Fibroblast of the aortic adventitia (primary cell): Measurements from ENCODE around the gene MKRN1. TPM values are rescaled to one million over a fixed set of nuclear protein-coding genes. Genes with fewer than 3 reads are reported as not detected.

Source experiments
- DNase-seq: peaks from one replicate; pipeline ENCODE4 v3.0.0-alpha.2; 2010; ENCODE audit warnings: low read depth
- H3K4me3 ChIP-seq: 2 replicates; pipeline ENCODE4 v1.5.1; 2011; ENCODE audit warnings: low read depth, mild to moderate bottlenecking, control low read depth, low read length, moderate library complexity
- CTCF ChIP-seq: IDR thresholded peaks from 2 replicates; pipeline ENCODE4 v1.5.1; 2011; ENCODE audit warnings: mild to moderate bottlenecking, low read length, control low read depth, inconsistent platforms; ENCODE audit not compliant: insufficient read depth
- total RNA-seq: library from RNA; depleted of rRNA; stranded (reverse); fragments of >200 nt; gene quantifications from 2 replicates; pipeline ENCODE4 v1.2.3, GENCODE V29; 2012; ENCODE audit warnings: low replicate concordance

Gene MKRN1
- total RNA-seq, 1 donor, result 52.6 TPM

- no peak overlapping the region for H3K4me3 ChIP-seq
- no peak for TF ChIP-seq CTCF
- DNase-seq, result no peak
Measured at GRCh38 chr7:140484951-140485499, 5.7 kb upstream of the MKRN1 start.

GRCh38 chr7:140484479-140484878, 5.2 kb upstream of the MKRN1 start:
- DNase-seq, result no peak
- TF ChIP-seq CTCF, result no peak
- no peak overlapping the region for H3K4me3 ChIP-seq

- peak overlapping the region; percentile 84 for H3K4me3 ChIP-seq
- no peak for DNase-seq
- no peak for TF ChIP-seq CTCF
Measured at GRCh38 chr7:140479739-140480084, 407 bp upstream of the MKRN1 start.

GRCh38 chr7:140478246-140479061, 851 bp downstream of the MKRN1 start:
- H3K4me3 ChIP-seq, result peak overlapping the region; percentile 84
- TF ChIP-seq CTCF, result no peak
- DNase-seq, result peak; percentile 42

- DNase-seq, result no peak
- no peak overlapping the region for H3K4me3 ChIP-seq
- no peak for TF ChIP-seq CTCF
Measured at GRCh38 chr7:140476698-140477261, 2.5 kb downstream of the MKRN1 start.

- DNase-seq, result peak; percentile 58
- TF ChIP-seq CTCF, result peak; percentile 53
- H3K4me3 ChIP-seq, result no peak overlapping the region
Measured at GRCh38 chr7:140475747-140476333, 3.5 kb downstream of the MKRN1 start.
